HCT116 (cell line): ENCODE results near the gene TMEM86B.

ENCODE experiments used
- CEBPB ChIP-seq: IDR thresholded peaks from 2 replicates; pipeline ENCODE4 v1.6.1; 2012; ENCODE audit warnings: low read depth
- CTCF ChIP-seq, 3 experiments: fragments of 200-600 bp in 1 of 3; sonication (generic) in 1 of 3; IDR thresholded peaks in 2 of 3; conservative IDR thresholded peaks in 1 of 3; 2 replicates each; pipeline ENCODE4 v1.5.1; 2012 to 2017; ENCODE audit warnings: low read depth in 2 of 3, low read length in 2 of 3, antibody characterized with exemption in 1 of 3, borderline replicate concordance in 1 of 3, control low read depth in 1 of 3, mild to moderate bottlenecking in 1 of 3, mixed read lengths in 1 of 3, mixed run types in 1 of 3, moderate library complexity in 1 of 3; ENCODE audit not compliant: insufficient read depth in 1 of 3
- EZH2 ChIP-seq: fragments of 200-600 bp; sonication (generic); IDR thresholded peaks from 2 replicates; pipeline ENCODE4 v1.6.1; 2017; ENCODE audit warnings: antibody characterized with exemption, mixed run types
- EZH2phosphoT487 ChIP-seq: fragments of 200-600 bp; IDR thresholded peaks from 2 replicates; pipeline ENCODE4 v1.6.1; 2018; ENCODE audit warnings: antibody characterized with exemption, borderline replicate concordance
- JUND ChIP-seq: IDR thresholded peaks from 2 replicates; pipeline ENCODE4 v1.6.1; 2012
- MAX ChIP-seq: IDR thresholded peaks from 2 replicates; pipeline ENCODE4 v1.6.1; 2012
- POLR2A ChIP-seq: IDR thresholded peaks from 2 replicates; pipeline ENCODE4 v1.7.0; 2011; ENCODE audit warnings: borderline replicate concordance; ENCODE audit not compliant: insufficient read depth, insufficient read length; ENCODE audit errors: extremely low read depth
- POLR2AphosphoS5 ChIP-seq: IDR thresholded peaks from 2 replicates; pipeline ENCODE4 v1.6.1; 2011; ENCODE audit warnings: mild to moderate bottlenecking, low read depth, low read length, moderate library complexity
- RAD21 ChIP-seq: IDR thresholded peaks from 2 replicates; pipeline ENCODE4 v1.6.1; 2012; ENCODE audit warnings: low read depth, mild to moderate bottlenecking
- SP1 ChIP-seq: IDR thresholded peaks from 2 replicates; pipeline ENCODE4 v1.6.1; 2012; ENCODE audit warnings: low read depth
- YY1 ChIP-seq: IDR thresholded peaks from 2 replicates; pipeline ENCODE4 v1.6.1; 2011; ENCODE audit warnings: low read length, low read depth, moderate library complexity, mild to moderate bottlenecking; ENCODE audit not compliant: insufficient replicate concordance; ENCODE audit errors: extremely low read depth
- ZBTB33 ChIP-seq: IDR thresholded peaks from 2 replicates; pipeline ENCODE4 v1.6.1; 2011; ENCODE audit warnings: mild to moderate bottlenecking, low read length, moderate library complexity; ENCODE audit not compliant: insufficient replicate concordance; ENCODE audit errors: extremely low read depth
- ZNF274 ChIP-seq: fragments of 200-500 bp; sonication (Bioruptor generic); IDR thresholded peaks from 2 replicates; pipeline ENCODE4 v1.6.1; 2014; ENCODE audit warnings: mild to moderate bottlenecking, low read depth, low read length, inconsistent platforms

- TF ChIP-seq CTCF (IDR thresholded peaks at IDR 0.05 in 2 of 3, conservative IDR thresholded peaks at IDR 0.05 in 1 of 3; ENCODE audit: borderline replicate concordance in 1 of 3, insufficient read depth in 1 of 3, low read depth in 2 of 3, low read length in 2 of 3) (no peak), RAD21 (no peak), CEBPB (no peak), EZH2phosphoT487 (no peak), SP1 (no peak; the same call in 1 of the 2 replicates), EZH2 (no peak), POLR2A (no peak), YY1 (no peak), ZNF274 (no peak), POLR2AphosphoS5 (no peak), ZBTB33 (no peak), JUND (no peak), MAX (peak; percentile 94)
Observed at GRCh38 chr19:55179606-55180484, 48.7 kb downstream of the TMEM86B start, which contains the start of gene SYT5.
